ENCODE data around the gene PLXNA2. TPM values are rescaled to one million over a fixed set of nuclear protein-coding genes. Genes with fewer than 3 reads are reported as not detected.

The PLXNA2 gene
- total and polyA plus RNA-seq, 2 donors: 1.9 to 5.6 TPM

DNA sequence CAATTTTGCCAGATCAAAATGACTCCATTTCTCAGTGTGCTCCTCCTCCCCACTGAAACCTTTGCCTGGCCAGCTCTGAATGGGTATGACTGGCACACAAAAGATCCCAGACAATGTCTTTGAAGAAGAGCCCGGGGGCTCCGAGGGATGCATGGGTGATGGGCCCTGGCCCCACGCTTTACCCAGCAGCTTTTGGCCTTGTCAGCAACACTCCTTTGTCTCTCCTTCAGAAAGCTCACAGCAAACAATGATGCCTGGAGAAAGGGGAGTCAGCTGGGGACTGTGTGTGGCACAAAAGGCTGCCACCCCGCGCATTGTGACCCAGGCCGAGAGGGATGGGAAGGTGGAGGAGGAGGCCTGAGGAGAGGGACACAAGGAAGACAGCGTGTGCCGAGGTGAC is 45.9 kb downstream of the PLXNA2 start:
- DNase-seq (ENCODE audit: low read depth in 6 of 9, low spot score in 9 of 9): no peak
- peaks cover 0 to 15% of the 10 kb centered on the region in 2 donors for H3K4me1 ChIP-seq (ENCODE audit: control insufficient read depth in 2 of 2, insufficient read depth in 2 of 2, low read length in 2 of 2)
- H3K4me3 ChIP-seq (ENCODE audit: low read length in 2 of 2): no peak overlapping the region
- peaks cover 0 to 4% of the 10 kb centered on the region in 2 donors for H3K36me3 ChIP-seq (ENCODE audit: control insufficient read depth in 2 of 2, insufficient read depth in 2 of 2, low read length in 1 of 2)
- 97% methylated on average over 8 of the region's 8 CpGs for whole genome bisulfite sequencing
- no peak overlapping the region for H3K27ac ChIP-seq (ENCODE audit: low read depth in 1 of 2, low read length in 1 of 2)
- no peaks in the 10 kb centered on the region for H3K9me3 ChIP-seq (ENCODE audit: control insufficient read depth in 2 of 2, insufficient read depth in 1 of 2, low read length in 1 of 2)
- H3K27me3 ChIP-seq (ENCODE audit: control insufficient read depth in 2 of 2, insufficient read depth in 1 of 2, low read length in 1 of 2): no peaks in the 10 kb centered on the region

DNA sequence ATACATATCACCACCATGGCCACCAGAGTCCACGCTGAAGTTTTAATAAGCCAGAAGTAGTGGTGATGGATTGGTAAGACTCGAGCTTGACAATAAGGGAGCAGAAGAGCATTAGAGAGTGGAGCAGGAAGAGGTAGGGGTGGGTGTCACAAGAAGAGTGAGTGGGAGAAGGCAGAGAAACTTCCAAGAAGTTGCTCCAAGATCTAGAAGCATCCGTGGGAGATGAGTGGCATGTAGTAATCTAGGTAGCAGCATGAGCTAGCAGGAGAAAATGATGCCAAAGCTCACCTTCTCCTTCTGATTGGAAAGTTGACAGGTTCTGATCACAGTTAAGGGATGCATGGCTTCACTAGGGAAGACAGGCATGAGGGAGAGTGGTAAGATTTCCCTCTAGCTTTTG is 49.2 kb downstream of the PLXNA2 start:
- no peaks in the 10 kb centered on the region for H3K27me3 ChIP-seq (ENCODE audit: control insufficient read depth in 2 of 2, insufficient read depth in 1 of 2, low read length in 1 of 2)
- no peak overlapping the region for H3K27ac ChIP-seq (ENCODE audit: low read depth in 1 of 2, low read length in 1 of 2)
- H3K4me3 ChIP-seq (ENCODE audit: low read length in 2 of 2): no peak overlapping the region
- no peak for DNase-seq (ENCODE audit: low read depth in 6 of 9, low spot score in 9 of 9)
- WGBS: over 99% methylated on average over 3 of the region's 3 CpGs
- H3K36me3 ChIP-seq (ENCODE audit: control insufficient read depth in 2 of 2, insufficient read depth in 2 of 2, low read length in 1 of 2): peaks cover 0 to 4% of the 10 kb centered on the region in 2 donors
- no peaks in the 10 kb centered on the region for H3K9me3 ChIP-seq (ENCODE audit: control insufficient read depth in 2 of 2, insufficient read depth in 1 of 2, low read length in 1 of 2)
- peaks cover 2 to 36% of the 10 kb centered on the region in 2 donors for H3K4me1 ChIP-seq (ENCODE audit: control insufficient read depth in 2 of 2, insufficient read depth in 2 of 2, low read length in 2 of 2)

DNA sequence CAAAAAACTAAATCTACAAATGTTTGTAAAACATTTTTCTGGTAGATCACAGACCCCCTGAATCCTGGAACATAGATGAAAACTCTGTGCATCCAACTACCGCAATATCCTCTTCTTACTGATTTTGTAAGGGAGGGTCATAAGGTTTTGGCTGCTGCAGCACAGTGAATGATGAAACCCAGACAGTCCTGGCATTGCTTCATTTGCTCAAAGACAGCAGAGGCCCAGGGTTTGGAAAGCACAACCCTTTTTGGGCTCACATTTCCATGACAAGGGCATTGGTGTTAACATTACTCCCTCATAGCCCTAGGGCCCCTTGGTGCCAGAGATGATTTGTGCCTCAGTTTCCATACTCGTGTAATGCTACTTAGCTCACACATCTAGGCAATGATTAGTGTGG is 51.2 kb downstream of the PLXNA2 start:
- Histone ChIP-seq H3K4me3 (ENCODE audit: low read length in 2 of 2) (no peak overlapping the region), H3K4me1 (ENCODE audit: control insufficient read depth in 2 of 2, insufficient read depth in 2 of 2, low read length in 2 of 2) (peaks cover 19 to 55% of the 10 kb centered on the region in 2 donors), H3K9me3 (ENCODE audit: control insufficient read depth in 2 of 2, insufficient read depth in 1 of 2, low read length in 1 of 2) (no peaks in the 10 kb centered on the region), H3K36me3 (ENCODE audit: control insufficient read depth in 2 of 2, insufficient read depth in 2 of 2, low read length in 1 of 2) (no peaks in the 10 kb centered on the region), H3K27ac (ENCODE audit: low read depth in 1 of 2, low read length in 1 of 2) (no peak overlapping the region), H3K27me3 (ENCODE audit: control insufficient read depth in 2 of 2, insufficient read depth in 1 of 2, low read length in 1 of 2) (no peaks in the 10 kb centered on the region)
- DNase-seq (ENCODE audit: low read depth in 6 of 9, low spot score in 9 of 9): no peak
- 97% methylated on average over 2 of the region's 2 CpGs for WGBS

DNA sequence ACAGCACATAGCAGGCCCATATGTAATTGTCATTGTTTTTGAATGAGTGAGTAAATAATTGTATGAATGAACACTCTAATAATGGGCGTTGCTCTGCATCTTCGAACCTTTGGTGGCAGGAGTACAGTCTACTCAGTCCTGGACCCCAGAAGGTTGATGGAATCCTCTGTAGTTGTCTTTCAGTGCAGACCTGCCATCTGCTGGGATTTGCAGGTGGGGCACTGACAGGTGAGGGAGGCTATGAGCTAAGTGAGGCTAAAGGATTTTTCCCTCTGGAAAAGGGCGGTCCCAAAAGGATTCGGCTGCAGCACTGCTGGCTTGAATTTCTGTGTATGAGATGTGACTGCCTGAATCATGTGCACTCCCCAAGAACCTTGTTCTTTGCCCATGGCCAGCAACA is 53.4 kb downstream of the PLXNA2 start:
- WGBS: 98% methylated on average over 4 of the region's 4 CpGs
- Histone ChIP-seq H3K4me3 (ENCODE audit: low read length in 2 of 2) (no peak overlapping the region), H3K4me1 (ENCODE audit: control insufficient read depth in 2 of 2, insufficient read depth in 2 of 2, low read length in 2 of 2) (peaks cover 30 to 76% of the 10 kb centered on the region in 2 donors), H3K36me3 (ENCODE audit: control insufficient read depth in 2 of 2, insufficient read depth in 2 of 2, low read length in 1 of 2) (no peaks in the 10 kb centered on the region), H3K9me3 (ENCODE audit: control insufficient read depth in 2 of 2, insufficient read depth in 1 of 2, low read length in 1 of 2) (no peaks in the 10 kb centered on the region), H3K27ac (ENCODE audit: low read depth in 1 of 2, low read length in 1 of 2) (no peak overlapping the region), H3K27me3 (ENCODE audit: control insufficient read depth in 2 of 2, insufficient read depth in 1 of 2, low read length in 1 of 2) (no peaks in the 10 kb centered on the region)
- DNase-seq (ENCODE audit: low read depth in 6 of 9, low spot score in 9 of 9): no peak

DNA sequence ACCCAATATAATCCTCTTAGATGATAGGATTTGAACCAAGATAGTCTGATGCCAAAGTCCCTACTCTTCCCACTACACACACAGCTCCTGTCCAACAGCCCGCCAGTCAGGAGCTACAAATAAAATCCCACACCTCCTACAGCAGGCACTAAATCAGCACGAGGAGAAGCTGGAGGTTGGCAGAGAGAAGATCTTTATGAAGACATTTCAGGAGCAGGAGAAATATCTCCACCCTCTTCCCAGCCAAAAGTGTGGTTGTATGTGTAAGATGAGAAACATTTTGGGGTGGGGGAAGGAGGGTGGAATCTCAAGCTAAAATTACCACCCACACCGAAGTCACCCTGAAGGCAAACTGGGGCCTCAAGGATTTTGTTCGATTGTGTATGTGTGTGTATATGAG is 54.5 kb downstream of the PLXNA2 start:
- Histone ChIP-seq H3K36me3 (ENCODE audit: control insufficient read depth in 2 of 2, insufficient read depth in 2 of 2, low read length in 1 of 2) (no peaks in the 10 kb centered on the region), H3K4me3 (ENCODE audit: low read length in 2 of 2) (no peak overlapping the region), H3K9me3 (ENCODE audit: control insufficient read depth in 2 of 2, insufficient read depth in 1 of 2, low read length in 1 of 2) (no peaks in the 10 kb centered on the region), H3K27me3 (ENCODE audit: control insufficient read depth in 2 of 2, insufficient read depth in 1 of 2, low read length in 1 of 2) (no peaks in the 10 kb centered on the region), H3K27ac (ENCODE audit: low read depth in 1 of 2, low read length in 1 of 2) (no peak overlapping the region), H3K4me1 (ENCODE audit: control insufficient read depth in 2 of 2, insufficient read depth in 2 of 2, low read length in 2 of 2) (peaks cover 36 to 85% of the 10 kb centered on the region in 2 donors)
- WGBS: 92% methylated on average over 4 of the region's 4 CpGs
- DNase-seq (ENCODE audit: low read depth in 6 of 9, low spot score in 9 of 9): no peak

DNA sequence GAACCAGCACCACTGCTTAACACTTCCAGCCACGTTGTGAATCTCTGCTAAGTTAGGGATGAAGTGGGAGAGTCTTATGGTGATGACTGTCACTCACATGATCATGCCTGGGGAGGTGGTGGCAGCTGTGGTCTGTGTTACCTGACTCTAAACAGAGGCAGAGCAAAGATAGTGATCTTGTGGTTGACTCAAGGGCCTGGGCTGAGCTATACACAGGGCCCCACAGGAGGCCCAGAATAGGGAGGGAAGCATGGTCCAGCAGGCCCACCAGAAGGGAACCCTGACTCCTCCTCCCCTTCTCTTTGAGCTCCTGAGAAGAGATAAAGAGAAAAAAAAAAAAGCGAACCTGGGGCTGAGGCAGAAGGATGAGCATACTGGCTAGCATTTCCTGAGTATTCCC is 55.0 kb downstream of the PLXNA2 start:
- H3K27me3 ChIP-seq (ENCODE audit: control insufficient read depth in 2 of 2, insufficient read depth in 1 of 2, low read length in 1 of 2): no peaks in the 10 kb centered on the region
- no peaks in the 10 kb centered on the region for H3K9me3 ChIP-seq (ENCODE audit: control insufficient read depth in 2 of 2, insufficient read depth in 1 of 2, low read length in 1 of 2)
- no peaks in the 10 kb centered on the region for H3K36me3 ChIP-seq (ENCODE audit: control insufficient read depth in 2 of 2, insufficient read depth in 2 of 2, low read length in 1 of 2)
- no peak overlapping the region for H3K4me3 ChIP-seq (ENCODE audit: low read length in 2 of 2)
- H3K4me1 ChIP-seq (ENCODE audit: control insufficient read depth in 2 of 2, insufficient read depth in 2 of 2, low read length in 2 of 2): peaks cover 41 to 85% of the 10 kb centered on the region in 2 donors
- DNase-seq (ENCODE audit: low read depth in 6 of 9, low spot score in 9 of 9): peak in 4 of 9 donors; percentile 45 to 84 (median 54)
- no peak overlapping the region for H3K27ac ChIP-seq (ENCODE audit: low read depth in 1 of 2, low read length in 1 of 2)
- 6% methylated on average over 2 of the region's 2 CpGs for WGBS

DNA sequence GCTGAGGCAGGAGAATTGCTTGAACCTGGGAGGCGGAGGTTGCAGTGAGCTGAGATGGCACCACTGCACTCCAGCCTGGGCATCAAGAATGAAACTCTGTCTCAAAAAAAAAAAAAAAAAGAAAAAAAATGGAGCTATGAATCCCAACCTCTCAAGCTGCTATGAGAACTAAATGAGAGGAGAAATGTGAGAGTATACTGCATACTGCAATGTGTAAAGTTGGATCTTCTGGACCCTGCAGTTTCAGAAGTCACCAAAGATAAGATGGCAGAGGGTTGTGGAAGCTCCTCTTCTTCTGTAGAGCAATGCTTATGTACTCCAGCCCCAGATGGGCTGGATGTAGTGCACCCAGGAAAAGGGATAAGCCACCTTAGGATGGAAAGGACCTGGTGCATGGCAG is 55.6 kb downstream of the PLXNA2 start:
- Histone ChIP-seq H3K27ac (ENCODE audit: low read depth in 1 of 2, low read length in 1 of 2) (no peak overlapping the region), H3K4me1 (ENCODE audit: control insufficient read depth in 2 of 2, insufficient read depth in 2 of 2, low read length in 2 of 2) (peaks cover 44 to 83% of the 10 kb centered on the region in 2 donors), H3K36me3 (ENCODE audit: control insufficient read depth in 2 of 2, insufficient read depth in 2 of 2, low read length in 1 of 2) (no peaks in the 10 kb centered on the region), H3K4me3 (ENCODE audit: low read length in 2 of 2) (no peak overlapping the region), H3K27me3 (ENCODE audit: control insufficient read depth in 2 of 2, insufficient read depth in 1 of 2, low read length in 1 of 2) (no peaks in the 10 kb centered on the region), H3K9me3 (ENCODE audit: control insufficient read depth in 2 of 2, insufficient read depth in 1 of 2, low read length in 1 of 2) (no peaks in the 10 kb centered on the region)
- WGBS: 100% methylated on average over 1 of the region's 1 CpG
- DNase-seq (ENCODE audit: low read depth in 6 of 9, low spot score in 9 of 9): no peak

DNA sequence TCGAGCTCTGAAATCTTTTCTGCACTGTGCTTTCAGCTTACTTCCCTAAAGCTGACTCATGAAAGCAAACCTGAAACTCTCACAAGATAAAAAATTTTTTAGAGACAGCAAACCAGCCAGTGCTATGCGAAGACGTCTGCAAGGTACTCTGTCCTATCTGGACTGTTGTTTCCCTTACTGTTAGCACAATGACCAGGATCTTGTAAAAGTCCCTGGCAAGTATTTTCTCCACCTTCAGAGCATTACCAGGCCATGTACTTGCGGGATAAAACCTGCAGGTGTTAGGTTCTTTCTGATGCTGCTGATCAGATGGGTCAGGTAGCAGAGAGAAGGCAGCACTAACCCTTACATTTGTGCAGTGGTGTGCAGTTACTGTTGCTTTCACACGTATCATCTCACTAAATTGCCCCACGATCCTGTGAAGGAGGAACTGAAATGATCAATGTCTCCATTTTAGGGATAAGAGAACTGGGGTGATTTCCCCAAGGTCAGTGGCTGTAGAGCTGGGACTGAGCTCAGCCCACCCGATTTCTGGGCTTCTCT is 56.6 kb downstream of the PLXNA2 start:
- H3K9me3 ChIP-seq (ENCODE audit: control insufficient read depth in 2 of 2, insufficient read depth in 1 of 2, low read length in 1 of 2): no peaks in the 10 kb centered on the region
- DNase-seq (ENCODE audit: low read depth in 6 of 9, low spot score in 9 of 9): peak in 2 of 9 donors; percentile 21 to 68
- 45% methylated on average over 7 of the region's 7 CpGs for WGBS
- H3K4me1 ChIP-seq (ENCODE audit: control insufficient read depth in 2 of 2, insufficient read depth in 2 of 2, low read length in 2 of 2): peaks cover 49 to 93% of the 10 kb centered on the region in 2 donors
- no peaks in the 10 kb centered on the region for H3K27me3 ChIP-seq (ENCODE audit: control insufficient read depth in 2 of 2, insufficient read depth in 1 of 2, low read length in 1 of 2)
- no peak overlapping the region for H3K4me3 ChIP-seq (ENCODE audit: low read length in 2 of 2)
- peak overlapping the region in 1 of 2 donors; percentile 81 for H3K27ac ChIP-seq (ENCODE audit: low read depth in 1 of 2, low read length in 1 of 2)
- H3K36me3 ChIP-seq (ENCODE audit: control insufficient read depth in 2 of 2, insufficient read depth in 2 of 2, low read length in 1 of 2): no peaks in the 10 kb centered on the region

DNA sequence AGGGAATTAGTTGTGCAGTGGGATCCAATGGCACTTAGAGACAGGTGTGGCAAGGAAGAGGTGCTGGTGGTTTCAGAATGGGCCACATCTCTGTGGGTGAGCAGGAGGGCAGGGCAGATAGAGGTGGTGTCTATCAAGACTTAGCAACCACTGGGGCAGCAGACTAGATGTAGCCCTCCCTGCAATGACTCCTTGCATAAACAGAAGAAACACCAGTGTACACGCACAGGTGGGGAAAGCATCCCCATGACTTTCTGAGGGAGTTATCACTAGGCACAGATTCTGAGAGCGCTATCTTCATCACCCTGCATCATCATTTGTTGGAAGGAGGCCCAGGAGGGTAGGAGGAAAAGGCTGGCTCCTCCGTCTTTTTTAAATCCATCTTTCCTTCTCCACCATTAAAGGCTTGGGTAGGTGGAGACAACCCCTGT is 58.4 kb downstream of the PLXNA2 start:
- WGBS: 69% methylated on average over 3 of the region's 3 CpGs
- DNase-seq (ENCODE audit: low read depth in 6 of 9, low spot score in 9 of 9): peak in 2 of 9 donors; percentile 33 to 69
- Histone ChIP-seq H3K27me3 (ENCODE audit: control insufficient read depth in 2 of 2, insufficient read depth in 1 of 2, low read length in 1 of 2) (no peaks in the 10 kb centered on the region), H3K9me3 (ENCODE audit: control insufficient read depth in 2 of 2, insufficient read depth in 1 of 2, low read length in 1 of 2) (no peaks in the 10 kb centered on the region), H3K4me3 (ENCODE audit: low read length in 2 of 2) (no peak overlapping the region), H3K4me1 (ENCODE audit: control insufficient read depth in 2 of 2, insufficient read depth in 2 of 2, low read length in 2 of 2) (peaks cover 49 to 91% of the 10 kb centered on the region in 2 donors), H3K36me3 (ENCODE audit: control insufficient read depth in 2 of 2, insufficient read depth in 2 of 2, low read length in 1 of 2) (no peaks in the 10 kb centered on the region), H3K27ac (ENCODE audit: low read depth in 1 of 2, low read length in 1 of 2) (peak overlapping the region in 1 of 2 donors; percentile 76)
